ENCODE data around the gene APAF1. TPM values are rescaled to one million over a fixed set of nuclear protein-coding genes. Genes with fewer than 3 reads are reported as not detected.

Gene APAF1
- total and polyA plus RNA-seq, 2 donors (not counting 1 experiment from before 2014, with no cell fraction given) = 9.1 to 36.9 TPM

GRCh38 chr12:98678946-98679610 is 34.0 kb downstream of the APAF1 start:
- H3K4me3 Mint-ChIP-seq = no peak overlapping the region
- H3K27ac Mint-ChIP-seq = no peak overlapping the region
- no peak overlapping the region for H3K9ac ChIP-seq (ENCODE audit: low read length)
- H3K27me3 Mint-ChIP-seq = no peaks in the 10 kb centered on the region
- no peaks in the 10 kb centered on the region for H3K4me1 ChIP-seq (ENCODE audit: control insufficient read depth in 2 of 2, insufficient read depth in 2 of 2, low read length in 2 of 2)
- no peaks in the 10 kb centered on the region for H3K4me1 Mint-ChIP-seq
- DNase-seq (no peak), ATAC-seq (ENCODE audit: low read depth) (no peak)
- H3K27ac ChIP-seq (ENCODE audit: low read length in 2 of 2) = no peak overlapping the region
- H3K4me3 ChIP-seq (ENCODE audit: control extremely low read depth in 1 of 5, extremely low read depth in 1 of 5, insufficient read depth in 1 of 5, low read depth in 2 of 5, low read length in 4 of 5) = no peak overlapping the region
- no peaks in the 10 kb centered on the region for H3K27me3 ChIP-seq (replicated peaks in 1 of 4; ENCODE audit: control extremely low read depth in 1 of 4, control insufficient read depth in 3 of 4, insufficient read depth in 4 of 4, low read length in 3 of 4)
- H3K9me3 ChIP-seq (ENCODE audit: control extremely low read depth in 1 of 3, control insufficient read depth in 2 of 3, insufficient read depth in 1 of 3, low read length in 2 of 3) = no peaks in the 10 kb centered on the region
- H2AFZ ChIP-seq (ENCODE audit: insufficient read depth, low read depth, low read length, poor library complexity, severe bottlenecking) = no peak overlapping the region
- no peak for TF ChIP-seq EZH2 (IDR thresholded peaks at IDR 0.05; ENCODE audit: borderline replicate concordance, insufficient read depth, low read depth, low read length, poor library complexity, severe bottlenecking)
- TF ChIP-seq, protein P1, sequence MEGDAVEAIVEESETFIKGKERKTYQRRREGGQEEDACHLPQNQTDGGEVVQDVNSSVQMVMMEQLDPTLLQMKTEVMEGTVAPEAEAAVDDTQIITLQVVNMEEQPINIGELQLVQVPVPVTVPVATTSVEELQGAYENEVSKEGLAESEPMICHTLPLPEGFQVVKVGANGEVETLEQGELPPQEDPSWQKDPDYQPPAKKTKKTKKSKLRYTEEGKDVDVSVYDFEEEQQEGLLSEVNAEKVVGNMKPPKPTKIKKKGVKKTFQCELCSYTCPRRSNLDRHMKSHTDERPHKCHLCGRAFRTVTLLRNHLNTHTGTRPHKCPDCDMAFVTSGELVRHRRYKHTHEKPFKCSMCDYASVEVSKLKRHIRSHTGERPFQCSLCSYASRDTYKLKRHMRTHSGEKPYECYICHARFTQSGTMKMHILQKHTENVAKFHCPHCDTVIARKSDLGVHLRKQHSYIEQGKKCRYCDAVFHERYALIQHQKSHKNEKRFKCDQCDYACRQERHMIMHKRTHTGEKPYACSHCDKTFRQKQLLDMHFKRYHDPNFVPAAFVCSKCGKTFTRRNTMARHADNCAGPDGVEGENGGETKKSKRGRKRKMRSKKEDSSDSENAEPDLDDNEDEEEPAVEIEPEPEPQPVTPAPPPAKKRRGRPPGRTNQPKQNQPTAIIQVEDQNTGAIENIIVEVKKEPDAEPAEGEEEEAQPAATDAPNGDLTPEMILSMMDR (IDR thresholded peaks at IDR 0.05) = no peak
- H3K9me3 Mint-ChIP-seq (ENCODE audit: insufficient read depth) = no peaks in the 10 kb centered on the region
- no peaks in the 10 kb centered on the region for H4K20me1 ChIP-seq (ENCODE audit: control insufficient read depth, insufficient read depth, low read length, poor library complexity, severe bottlenecking)
- intact Hi-C loops (cut with micrococcal nuclease) = no loop called here
- ChIA-PET POLR2A (no interaction called here), CTCF (interaction anchor here (0.5 to 1.0 kb wide), 3 partner anchors 48 to 112 kb away, joined by 3 to 4 read pairs (median 3); no protein-coding TSS in a partner anchor)
- no peaks in the 10 kb centered on the region for H3K79me2 ChIP-seq (ENCODE audit: control insufficient read depth, insufficient read depth, low read length)
- no peak overlapping the region for H3K4me2 ChIP-seq (replicated peaks; ENCODE audit: low read depth, low read length, poor library complexity, severe bottlenecking)
- peaks cover 16 to 51% of the 10 kb centered on the region in 2 experiments for H3K36me3 ChIP-seq (replicated peaks in 1 of 2; ENCODE audit: control extremely low read depth in 1 of 2, control insufficient read depth in 1 of 2, extremely low read depth in 1 of 2, insufficient read depth in 2 of 2, low read length in 1 of 2)
- 97% methylated on average over 7 of the region's 7 CpGs for WGBS (ENCODE audit: insufficient coverage)

DNA sequence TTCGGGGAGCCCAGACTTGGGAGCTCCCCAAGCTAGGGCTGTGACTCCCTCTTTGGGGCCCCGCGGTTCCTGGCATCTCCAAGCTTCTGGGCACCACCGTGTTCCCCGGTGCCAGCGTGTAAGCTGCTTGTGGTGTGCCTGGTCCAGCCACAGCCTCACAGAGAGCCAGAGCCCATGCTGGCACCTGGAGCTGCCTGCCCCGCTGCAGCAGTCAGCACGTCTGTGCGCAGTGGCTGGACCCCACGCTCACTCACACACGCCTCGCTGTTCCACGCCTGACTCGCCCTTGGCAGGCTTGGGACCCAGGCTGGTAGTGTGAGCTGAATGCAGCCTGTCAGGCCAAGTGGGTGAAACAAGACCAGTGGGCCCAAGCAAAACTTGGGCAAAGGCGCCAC is 34.5 kb downstream of the APAF1 start:
- H3K4me1 Mint-ChIP-seq = no peaks in the 10 kb centered on the region
- H4K20me1 ChIP-seq (ENCODE audit: control insufficient read depth, insufficient read depth, low read length, poor library complexity, severe bottlenecking) = no peaks in the 10 kb centered on the region
- no peak overlapping the region for H3K4me2 ChIP-seq (replicated peaks; ENCODE audit: low read depth, low read length, poor library complexity, severe bottlenecking)
- peaks cover 14 to 50% of the 10 kb centered on the region in 2 experiments for H3K36me3 ChIP-seq (replicated peaks in 1 of 2; ENCODE audit: control extremely low read depth in 1 of 2, control insufficient read depth in 1 of 2, extremely low read depth in 1 of 2, insufficient read depth in 2 of 2, low read length in 1 of 2)
- POLR2A ChIA-PET = no interaction called here
- ATAC-seq (ENCODE audit: low read depth) (no peak), DNase-seq (no peak)
- WGBS (ENCODE audit: insufficient coverage) = 97% methylated on average over 14 of the region's 15 CpGs
- H3K9ac ChIP-seq (ENCODE audit: low read length) = no peak overlapping the region
- no peak overlapping the region for H3K27ac Mint-ChIP-seq
- H3K27me3 ChIP-seq (replicated peaks in 1 of 4; ENCODE audit: control extremely low read depth in 1 of 4, control insufficient read depth in 3 of 4, insufficient read depth in 4 of 4, low read length in 3 of 4) = no peaks in the 10 kb centered on the region
- CTCF ChIA-PET = interaction anchor here (0.7 to 1.0 kb wide), 3 partner anchors 73 to 112 kb away, joined by 3 read pairs; no protein-coding TSS in a partner anchor
- no peak overlapping the region for H3K4me3 Mint-ChIP-seq
- H3K9me3 ChIP-seq (ENCODE audit: control extremely low read depth in 1 of 3, control insufficient read depth in 2 of 3, insufficient read depth in 1 of 3, low read length in 2 of 3) = no peaks in the 10 kb centered on the region
- no peak overlapping the region for H2AFZ ChIP-seq (ENCODE audit: insufficient read depth, low read depth, low read length, poor library complexity, severe bottlenecking)
- intact Hi-C loops (cut with micrococcal nuclease) = no loop called here
- no peaks in the 10 kb centered on the region for H3K27me3 Mint-ChIP-seq
- H3K27ac ChIP-seq (ENCODE audit: low read length in 2 of 2) = no peak overlapping the region
- no peaks in the 10 kb centered on the region for H3K4me1 ChIP-seq (ENCODE audit: control insufficient read depth in 2 of 2, insufficient read depth in 2 of 2, low read length in 2 of 2)
- TF ChIP-seq, protein P1 (IDR thresholded peaks at IDR 0.05) = no peak
- no peak for TF ChIP-seq EZH2 (IDR thresholded peaks at IDR 0.05; ENCODE audit: borderline replicate concordance, insufficient read depth, low read depth, low read length, poor library complexity, severe bottlenecking)
- H3K9me3 Mint-ChIP-seq (ENCODE audit: insufficient read depth) = no peaks in the 10 kb centered on the region
- H3K4me3 ChIP-seq (ENCODE audit: control extremely low read depth in 1 of 5, extremely low read depth in 1 of 5, insufficient read depth in 1 of 5, low read depth in 2 of 5, low read length in 4 of 5) = no peak overlapping the region
- H3K79me2 ChIP-seq (ENCODE audit: control insufficient read depth, insufficient read depth, low read length) = no peaks in the 10 kb centered on the region
